CD4-positive, alpha-beta T cell treated with Interleukin-4 for 4 hours (primary cell): ENCODE data around the gene SLC19A1.

Source experiments
- DNase-seq: peaks from one replicate; pipeline ENCODE4 v3.0.0-alpha.2; 2020

Gene SLC19A1

DNA sequence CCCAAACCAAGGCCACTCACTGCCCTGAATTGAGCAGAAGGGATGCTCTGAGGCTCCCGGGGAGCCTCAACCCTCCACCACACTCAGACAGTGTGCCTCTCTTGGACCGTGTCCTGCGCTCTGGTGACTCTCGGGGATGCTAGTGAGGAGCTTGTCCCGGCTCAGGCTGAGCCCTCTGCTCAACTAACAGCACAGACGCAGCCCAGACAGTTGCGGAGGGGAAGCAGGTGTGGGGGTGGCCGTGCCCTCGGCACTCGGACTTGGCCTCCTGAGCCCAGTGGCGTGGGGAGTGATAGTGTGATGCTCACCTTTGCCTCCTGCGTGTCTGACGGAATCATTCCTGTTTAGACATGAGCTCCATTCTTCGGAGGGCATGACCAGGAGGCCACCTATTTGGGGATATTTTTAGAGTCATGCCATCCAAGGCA lies 15.4 kb upstream of the SLC19A1 start:
- DNase-seq: no peak

DNA sequence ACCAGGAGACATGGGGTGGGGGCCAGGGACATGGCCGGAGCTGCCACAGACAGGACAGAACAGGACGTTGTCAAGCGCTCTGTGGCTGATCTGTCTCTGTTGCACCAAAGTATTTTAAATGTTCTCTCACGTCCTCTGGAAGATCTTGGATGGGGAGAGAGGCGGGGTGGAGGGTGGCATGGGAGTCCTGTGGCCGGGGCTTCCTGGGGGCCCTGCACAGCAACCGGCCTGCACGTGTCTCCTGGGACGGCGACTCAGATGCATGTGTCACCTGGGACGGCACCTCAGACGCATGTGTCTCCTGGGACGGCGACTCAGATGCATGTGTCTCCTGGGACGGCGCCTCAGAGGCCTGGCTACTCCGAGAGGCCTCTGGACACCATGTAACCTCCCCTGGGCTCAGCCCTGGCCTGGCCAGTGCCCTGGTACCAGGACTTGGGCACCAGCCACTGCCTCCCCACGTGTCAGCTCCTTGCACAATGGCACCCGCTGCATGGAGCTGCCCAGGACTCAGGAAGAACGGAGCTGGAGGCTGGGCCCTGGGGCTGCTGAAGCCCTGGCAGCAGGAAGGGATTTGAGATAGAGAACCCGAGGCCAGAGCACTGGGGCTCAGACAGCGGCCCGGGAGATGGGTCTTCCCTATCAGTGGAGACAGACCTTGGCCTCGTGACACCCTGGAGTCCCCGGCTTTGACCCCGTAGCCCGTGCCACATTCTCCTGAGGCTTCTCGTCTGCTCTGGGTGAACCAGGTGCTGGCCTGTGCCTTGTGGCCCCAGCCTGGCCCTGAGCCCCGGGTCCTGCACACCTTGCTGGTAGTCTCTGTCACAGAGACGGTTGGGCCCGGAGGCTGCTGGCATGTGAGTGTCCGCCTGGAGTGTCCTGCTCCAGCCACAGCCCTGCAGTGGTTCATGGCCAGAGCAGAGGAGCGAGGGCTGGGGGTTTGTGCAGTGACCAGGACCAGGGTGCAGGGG lies 14.7 kb upstream of the SLC19A1 start:
- no peak for DNase-seq

GRCh38 chr21:45556302-45556644 lies 14.0 kb upstream of the SLC19A1 start:
- DNase-seq: no peak

GRCh38 chr21:45555557-45556301 lies 13.5 kb upstream of the SLC19A1 start:
- peak; percentile 33 for DNase-seq

GRCh38 chr21:45555251-45555556 lies 13.0 kb upstream of the SLC19A1 start:
- DNase-seq: no peak

GRCh38 chr21:45554477-45555175 lies 12.4 kb upstream of the SLC19A1 start:
- DNase-seq: peak; percentile 80

GRCh38 chr21:45552696-45553391 lies 10.6 kb upstream of the SLC19A1 start:
- no peak for DNase-seq

DNA sequence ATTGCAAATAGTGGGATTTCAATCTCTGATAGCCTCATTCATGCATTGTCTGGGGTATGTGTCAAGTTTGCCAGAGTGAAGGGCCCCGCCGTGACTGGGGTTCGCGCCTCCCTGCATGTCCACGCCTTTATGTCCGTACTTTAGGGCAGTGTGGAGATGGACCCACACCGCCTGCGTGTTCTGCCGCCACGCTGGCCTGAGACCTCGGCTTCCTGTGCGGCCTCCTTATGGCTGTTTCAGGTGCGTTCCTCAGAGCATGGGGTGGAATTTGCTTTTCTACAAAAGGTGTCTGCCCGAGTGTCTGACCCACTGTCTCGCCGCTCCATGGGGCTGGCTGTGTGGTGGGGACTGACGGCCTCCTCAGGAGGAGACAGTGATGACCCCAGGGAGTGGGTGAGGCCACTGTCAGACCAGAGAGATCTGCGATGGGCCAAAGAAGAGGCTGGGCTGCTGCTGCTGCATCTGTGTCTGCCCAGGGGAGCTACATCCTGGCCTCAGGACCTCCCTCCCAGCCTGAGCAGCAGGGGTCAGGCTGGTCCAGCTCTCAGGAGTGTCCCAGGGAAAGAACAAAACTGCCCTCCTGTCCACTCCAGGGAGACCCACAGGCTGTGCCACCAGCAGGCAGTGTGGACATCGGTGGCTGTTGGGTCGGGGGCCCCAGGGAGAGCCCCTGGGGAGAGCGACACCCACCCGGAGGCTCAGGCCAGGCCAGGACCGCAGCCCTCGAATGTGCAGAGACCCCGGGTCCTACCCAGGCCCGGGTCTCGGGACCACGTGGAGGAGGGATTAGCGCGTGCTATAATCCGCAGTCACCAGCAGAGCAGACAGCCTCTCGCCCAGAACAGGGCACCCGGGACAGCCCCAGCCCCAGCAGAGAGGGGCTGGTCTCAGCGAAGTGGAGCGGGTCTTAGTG lies 9.8 kb upstream of the SLC19A1 start:
- no peak for DNase-seq

GRCh38 chr21:45551316-45551715 lies 9.1 kb upstream of the SLC19A1 start:
- peak; percentile 78 for DNase-seq

DNA sequence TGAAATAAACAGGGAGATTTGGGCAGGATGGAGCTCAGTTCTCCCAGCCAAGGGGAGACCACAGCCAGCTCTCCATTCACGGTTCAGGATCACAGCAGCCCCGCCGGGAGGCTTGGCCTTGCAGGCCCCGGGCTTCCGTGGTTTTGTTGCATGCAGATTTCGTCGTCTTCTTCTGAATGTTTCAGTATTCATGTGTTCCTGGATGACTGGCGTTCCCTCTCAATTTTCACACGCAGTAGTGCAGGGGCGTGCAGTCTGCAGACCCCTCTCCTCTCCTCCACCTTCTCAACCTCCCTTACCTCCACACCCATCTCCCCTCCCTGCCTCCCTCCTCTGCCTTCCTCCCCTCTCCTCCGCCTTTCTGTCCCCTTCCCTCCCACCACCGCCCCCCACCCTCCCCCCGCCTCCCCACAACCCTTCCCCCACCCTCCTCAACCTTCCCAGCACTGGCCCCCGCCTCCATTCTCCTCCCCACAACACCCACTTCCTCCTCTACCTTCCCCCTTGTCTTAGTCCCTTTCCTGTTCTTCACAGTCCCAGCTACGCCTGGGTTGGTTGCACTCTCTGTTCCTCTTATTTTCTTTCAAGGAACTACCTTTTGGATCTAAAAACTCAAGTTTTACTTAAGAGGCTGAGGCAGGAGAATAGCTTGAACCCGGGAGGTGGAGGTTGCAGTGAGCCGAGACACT lies 8.4 kb upstream of the SLC19A1 start:
- peak; percentile 44 for DNase-seq

GRCh38 chr21:45549626-45550463 lies 7.6 kb upstream of the SLC19A1 start:
- no peak for DNase-seq

GRCh38 chr21:45548711-45549491 lies 6.7 kb upstream of the SLC19A1 start:
- DNase-seq: no peak

GRCh38 chr21:45547545-45547900 lies 5.3 kb upstream of the SLC19A1 start:
- no peak for DNase-seq

GRCh38 chr21:45546636-45547544 lies 4.7 kb upstream of the SLC19A1 start:
- DNase-seq: no peak

DNA sequence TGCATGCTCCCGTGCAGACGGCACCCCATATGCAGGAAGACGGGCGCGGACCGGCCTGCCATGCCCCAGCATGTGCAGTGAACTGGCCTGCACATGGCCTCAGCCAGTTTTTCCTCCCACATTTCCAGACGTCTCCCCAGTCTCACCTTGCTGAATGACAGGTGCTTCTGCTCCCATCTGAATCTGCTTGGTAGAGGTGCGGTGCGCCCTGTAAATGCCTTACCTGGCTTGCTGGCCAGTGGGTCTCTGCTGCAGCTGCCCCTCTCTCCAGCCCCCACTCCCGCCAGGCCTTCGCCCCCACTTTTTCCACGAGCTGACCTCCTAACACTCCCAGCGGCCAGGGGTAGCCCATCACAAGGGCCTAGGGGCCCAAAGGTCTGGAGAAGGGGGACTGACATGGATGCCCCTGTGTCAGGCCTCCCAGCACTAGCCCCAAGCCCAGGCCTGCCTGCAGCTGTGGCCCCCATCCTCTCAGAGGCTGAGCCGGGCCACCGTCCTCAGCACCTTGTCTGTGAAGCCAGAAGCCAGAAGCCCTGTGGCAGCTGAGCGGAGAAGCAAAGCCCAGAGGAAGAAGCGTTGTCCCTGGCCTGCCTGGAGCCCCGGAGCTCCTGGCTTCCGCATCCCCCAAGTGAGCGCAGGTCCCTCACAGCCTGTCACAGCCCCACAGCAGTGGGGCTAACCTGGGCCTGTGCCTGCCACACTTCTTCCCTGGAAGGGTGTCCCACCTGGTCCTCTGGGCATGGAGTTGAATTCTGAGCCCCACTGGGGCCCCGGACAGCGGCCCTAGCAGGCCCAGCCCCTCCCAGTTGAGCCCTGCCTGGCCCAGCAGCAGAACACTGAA lies 3.7 kb upstream of the SLC19A1 start:
- DNase-seq: no peak

GRCh38 chr21:45545236-45545570 lies 3.0 kb upstream of the SLC19A1 start:
- no peak for DNase-seq

DNA sequence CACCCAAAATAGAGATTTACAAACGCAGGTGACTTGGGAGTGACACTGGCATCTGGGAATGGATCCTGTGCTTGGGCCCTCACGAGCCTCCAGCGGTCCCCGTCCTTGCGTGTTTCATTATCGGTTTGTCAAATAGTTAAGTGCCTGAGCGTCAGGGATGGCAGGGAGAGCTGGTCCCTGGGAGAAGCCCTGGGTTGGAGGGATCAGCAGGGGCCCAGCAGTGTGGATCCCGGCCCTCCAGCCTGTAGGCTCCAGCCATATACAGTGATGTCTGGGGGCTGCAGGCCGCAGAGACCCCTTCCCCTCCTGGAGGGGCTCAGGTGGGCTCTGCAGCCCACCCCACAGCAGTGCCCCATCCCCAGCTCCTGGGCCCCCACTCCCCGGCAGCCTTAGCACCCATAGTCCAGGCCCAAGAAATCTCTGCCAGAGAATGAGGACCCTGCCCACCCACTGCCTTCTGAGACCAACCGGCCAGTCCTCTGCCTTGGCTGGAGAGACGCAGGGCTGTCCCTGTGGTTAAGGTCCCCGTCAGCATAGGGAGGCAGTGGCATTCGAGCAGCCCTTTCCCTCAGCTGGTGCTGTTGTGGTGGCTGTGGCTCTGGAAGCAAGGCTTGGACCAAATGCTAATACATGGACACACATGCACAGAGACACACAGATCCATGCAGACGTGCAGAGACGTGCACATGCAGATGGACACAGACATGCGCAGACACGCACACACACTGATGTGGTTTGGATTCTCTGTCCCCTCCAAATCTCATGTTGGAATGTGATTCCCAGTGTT lies 2.4 kb upstream of the SLC19A1 start:
- DNase-seq: no peak
